Smooth muscle cell (in vitro differentiated cells): ENCODE measurements around the gene LAGE3. TPM values are rescaled to one million over a fixed set of nuclear protein-coding genes. Genes with fewer than 3 reads are reported as not detected.

Experiments used
- DNase-seq: peaks from one replicate; lab custom pipeline; 2025; ENCODE audit not compliant: unreplicated experiment; lab: John Stamatoyannopoulos, UW
- H2AFZ ChIP-seq: fragments of 200-600 bp; sonication (generic); 2 replicates; pipeline ENCODE4 v1.6.0; 2016; ENCODE audit warnings: antibody characterized with exemption, low read depth, mild to moderate bottlenecking
- H3F3A ChIP-seq: fragments of 200-600 bp; sonication (generic); 2 replicates; pipeline ENCODE4 v1.6.0; 2017; ENCODE audit warnings: antibody characterized with exemption, low read depth
- H3K27ac ChIP-seq: fragments of 200-600 bp; sonication (generic); 2 replicates; pipeline ENCODE4 v1.5.1; 2016; ENCODE audit warnings: low read depth, mild to moderate bottlenecking
- H3K27me3 ChIP-seq: fragments of 200-600 bp; sonication (generic); 2 replicates; pipeline ENCODE4 v1.6.1; 2016; ENCODE audit warnings: low read depth, mild to moderate bottlenecking
- H3K36me3 ChIP-seq: fragments of 200-600 bp; sonication (generic); 2 replicates; pipeline ENCODE4 v1.5.1; 2016; ENCODE audit warnings: low read depth
- H3K4me1 ChIP-seq: fragments of 200-600 bp; sonication (generic); 2 replicates; pipeline ENCODE4 v1.5.1; 2016; ENCODE audit warnings: low read depth
- H3K4me2 ChIP-seq: fragments of 200-600 bp; sonication (generic); 2 replicates; pipeline ENCODE4 v1.6.0; 2016; ENCODE audit warnings: mild to moderate bottlenecking
- H3K4me3 ChIP-seq: fragments of 200-600 bp; sonication (generic); 2 replicates; pipeline ENCODE4 v1.5.1; 2016; ENCODE audit warnings: mild to moderate bottlenecking
- H3K79me2 ChIP-seq: fragments of 200-600 bp; sonication (generic); 2 replicates; pipeline ENCODE4 v1.6.0; 2016; ENCODE audit warnings: low read depth, mild to moderate bottlenecking
- H3K9ac ChIP-seq: fragments of 200-600 bp; sonication (generic); 2 replicates; pipeline ENCODE4 v1.6.0; 2016; ENCODE audit warnings: low read depth
- H3K9me3 ChIP-seq: fragments of 200-600 bp; sonication (generic); replicated peaks from 2 replicates; pipeline ENCODE4 v1.5.1; 2016; ENCODE audit warnings: low read depth
- H4K20me1 ChIP-seq: fragments of 200-600 bp; sonication (generic); 2 replicates; pipeline ENCODE4 v1.6.0; 2016; ENCODE audit warnings: low read depth
- CTCF ChIP-seq: fragments of 200-600 bp; sonication (generic); IDR thresholded peaks from 2 replicates; pipeline ENCODE4 v1.5.1; 2017; ENCODE audit warnings: borderline replicate concordance, mild to moderate bottlenecking, antibody characterized with exemption; ENCODE audit not compliant: insufficient read depth, poor library complexity, severe bottlenecking
- WGBS: methylation state at CpG from one replicate; pipeline ENCODE4 v1.1.7; 2016; ENCODE audit warnings: low lambda C conversion rate; 5-methylcytosine and 5-hydroxymethylcytosine counted together
- polyA plus RNA-seq: library from polyadenylated mRNA; unstranded; fragments of >200 nt; fragmentation: Nextera tagmentation; extraction: Ambion mirVana; gene quantifications from 2 replicates; pipeline ENCODE4 v1.2.1, GENCODE V29; 2016
- total RNA-seq: library from RNA; depleted of rRNA; stranded (reverse); fragments of >200 nt; gene quantifications from 2 replicates; pipeline ENCODE4 v1.2.3, GENCODE V29; 2014

LAGE3 gene
- total and polyA plus RNA-seq, 2 experiments from 2014 or later: 39.7 to 52.7 TPM

DNA sequence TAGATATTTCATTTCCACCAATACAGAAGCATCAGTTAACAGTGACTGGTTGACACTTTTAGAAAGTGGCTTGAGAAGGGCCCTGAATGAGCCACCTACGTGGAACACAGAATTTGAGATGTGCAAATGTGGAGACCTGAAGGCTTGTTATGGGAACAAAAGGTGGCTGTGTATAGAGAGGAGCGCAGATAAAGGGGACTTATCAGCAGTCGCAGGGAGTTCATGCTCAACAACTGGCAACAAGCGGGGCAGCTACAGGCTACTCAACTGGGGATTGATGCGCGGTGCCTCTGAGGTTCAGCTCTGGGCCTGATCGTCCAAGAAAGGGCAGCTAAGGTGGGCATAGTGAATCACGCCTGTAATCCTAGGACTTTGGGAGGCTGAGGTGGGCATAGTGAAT, 40.3 kb upstream of the LAGE3 start:
- H3K27ac ChIP-seq: no peak overlapping the region
- H3K79me2 ChIP-seq: no peaks in the 10 kb centered on the region
- no peaks in the 10 kb centered on the region for H4K20me1 ChIP-seq
- no peaks in the 10 kb centered on the region for H3K36me3 ChIP-seq
- H3K9ac ChIP-seq: no peak overlapping the region
- no peaks in the 10 kb centered on the region for H3F3A ChIP-seq
- peaks cover 4% of the 10 kb centered on the region for H3K4me1 ChIP-seq
- TF ChIP-seq CTCF: no peak
- H3K9me3 ChIP-seq: no peaks in the 10 kb centered on the region
- no peak overlapping the region for H3K4me3 ChIP-seq
- no peak for DNase-seq
- WGBS: 89% methylated on average over 8 of the region's 8 CpGs
- H2AFZ ChIP-seq: no peak overlapping the region
- no peak overlapping the region for H3K4me2 ChIP-seq
- H3K27me3 ChIP-seq: no peaks in the 10 kb centered on the region

- Histone ChIP-seq H3K79me2 (peaks cover 7% of the 10 kb centered on the region), H3K9me3 (no peaks in the 10 kb centered on the region), H3F3A (no peaks in the 10 kb centered on the region), H3K4me1 (peaks cover 4% of the 10 kb centered on the region), H3K27me3 (no peaks in the 10 kb centered on the region), H3K27ac (peak overlapping the region; percentile 80), H3K36me3 (no peaks in the 10 kb centered on the region), H3K4me2 (peak overlapping the region; percentile 79), H2AFZ (no peak overlapping the region), H4K20me1 (no peaks in the 10 kb centered on the region), H3K4me3 (peak overlapping the region; percentile 48), H3K9ac (peak overlapping the region; percentile 27)
- DNase-seq: no peak
- TF ChIP-seq CTCF: no peak
- WGBS: 28% methylated on average over 25 of the region's 25 CpGs
These were observed 38.2 kb upstream of the LAGE3 start for GRCh38 chrX:154517101-154517781.

DNA sequence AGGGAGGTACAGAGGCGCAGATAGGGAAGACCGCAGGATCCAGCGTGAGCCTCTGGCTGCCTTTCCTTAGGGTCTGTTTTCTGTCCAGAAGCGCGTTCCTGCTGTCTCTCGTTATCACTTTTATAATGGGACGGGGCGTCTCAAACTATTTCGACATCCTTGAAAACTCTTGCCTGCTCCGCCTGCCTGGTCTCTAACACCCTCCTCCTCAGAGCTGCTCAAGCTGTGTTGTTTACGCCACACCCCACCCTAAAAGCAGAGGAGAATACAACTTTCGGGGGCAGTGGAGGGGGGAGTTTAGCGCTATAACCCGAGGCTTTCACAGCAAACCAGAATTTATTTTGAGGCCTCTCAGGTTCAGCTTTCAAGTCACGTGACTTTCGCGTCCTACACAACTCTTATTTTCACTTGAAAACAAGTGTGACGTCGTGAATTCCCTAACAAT, 37.6 kb upstream of the LAGE3 start:
- 38% methylated on average over 19 of the region's 19 CpGs for WGBS
- Histone ChIP-seq H3K4me1 (peaks cover 4% of the 10 kb centered on the region), H3K79me2 (peaks cover 7% of the 10 kb centered on the region), H3K27me3 (no peaks in the 10 kb centered on the region), H3K9ac (peak overlapping the region; percentile 27), H3K4me2 (peak overlapping the region; percentile 79), H4K20me1 (no peaks in the 10 kb centered on the region), H3K27ac (peak overlapping the region; percentile 80), H2AFZ (no peak overlapping the region), H3K4me3 (peak overlapping the region; percentile 48), H3F3A (no peaks in the 10 kb centered on the region), H3K36me3 (no peaks in the 10 kb centered on the region), H3K9me3 (no peaks in the 10 kb centered on the region)
- no peak for TF ChIP-seq CTCF
- peak; percentile 57 for DNase-seq
